Measurements from ENCODE around the gene RBM47.

GRCh38 chr4:40587351-40587750 is 42.3 kb downstream of the RBM47 start:
- TF ChIP-seq POLR2AphosphoS5 (IDR thresholded peaks at IDR 0.05) (no peak), CTCF (IDR thresholded peaks at IDR 0.05) (no peak)
